Gastrocnemius medialis (tissue), 4 donors: Measurements from ENCODE around the gene DNAH17. TPM values are rescaled to one million over a fixed set of nuclear protein-coding genes. Genes with fewer than 3 reads are reported as not detected.

Experiments
- ATAC-seq, 2 donors: fragments of 150-250 bp; one replicate each; pipeline ENCODE4 v1.9.1; 2016
- DNase-seq, 2 donors: peaks; one replicate each; pipeline ENCODE4 v3.0.0-alpha.2; 2019
- H3K27ac ChIP-seq, 4 donors: fragments of 200-600 bp; sonication (generic); 1 replicate in 1 of 4; 2 replicates in 3 of 4; pipeline ENCODE4 v1.5.1; 2016 to 2018; ENCODE audit warnings: mild to moderate bottlenecking in 2 of 4, moderate library complexity in 1 of 4
- H3K27me3 ChIP-seq, 3 donors: fragments of 200-600 bp; sonication (generic) in 2 of 3; 1 replicate in 1 of 3; 2 replicates in 2 of 3; pipeline versions ENCODE4 v1.5.1 to v1.6.0; 2016 to 2019; ENCODE audit warnings: mild to moderate bottlenecking in 1 of 3, moderate library complexity in 1 of 3
- H3K36me3 ChIP-seq, 2 donors: fragments of 200-600 bp; sonication (generic) in 1 of 2; one replicate each; pipeline ENCODE4 v1.5.1; 2017 to 2018
- H3K4me1 ChIP-seq, 2 donors: fragments of 200-600 bp; sonication (generic) in 1 of 2; one replicate each; pipeline ENCODE4 v1.5.1; 2016 to 2017; ENCODE audit warnings: mild to moderate bottlenecking in 2 of 2
- H3K4me3 ChIP-seq, 4 donors: fragments of 200-600 bp; sonication (generic) in 3 of 4; 1 replicate in 1 of 4; 2 replicates in 3 of 4; pipeline ENCODE4 v1.5.1; 2016 to 2019; ENCODE audit warnings: mild to moderate bottlenecking in 2 of 4
- H3K9me3 ChIP-seq, 3 donors: fragments of 200-600 bp; sonication (generic) in 2 of 3; 1 replicate in 1 of 3; 2 replicates in 2 of 3; pipeline ENCODE4 v1.5.1; 2016 to 2019
- CTCF ChIP-seq, 5 experiments: fragments of 450-650 bp in 3 of 5; fragments of 200-600 bp in 2 of 5; sonication (generic) in 2 of 5; IDR thresholded peaks in 4 of 5; conservative IDR thresholded peaks in 1 of 5; 1 replicate in 4 of 5; 2 replicates in 1 of 5; pipeline ENCODE4 v1.5.1; 2016 to 2019; ENCODE audit warnings: antibody characterized with exemption in 5 of 5, mild to moderate bottlenecking in 3 of 5, moderate library complexity in 3 of 5
- POLR2A ChIP-seq, 2 donors: fragments of 450-650 bp; IDR thresholded peaks; one replicate each; pipeline ENCODE4 v1.6.1; 2017; ENCODE audit warnings: antibody characterized with exemption in 2 of 2, mild to moderate bottlenecking in 2 of 2, moderate library complexity in 2 of 2
- in situ Hi-C, 4 donors: fragments of 200-750 bp; cut with MboI; loops; one replicate each; pipeline versions ENCODE4 v1.15.0 to v1.8.0; 2017; ENCODE audit warnings: low sequenced_read_pairs in 4 of 4
- intact Hi-C: fragments of 100-400 bp; cut with DNase I; formaldehyde crosslinking; loops from one replicate; pipeline ENCODE4 v1.15.1; 2023; ENCODE audit warnings: low total_unique reads
- total RNA-seq, 4 donors: library from RNA; depleted of rRNA; stranded (reverse); fragments of >200 nt; gene quantifications; one replicate each; pipeline versions ENCODE4 v1.1.0 to v1.2.3, GENCODE V29; 2016

DNAH17 gene
- total RNA-seq, 4 donors from 2014 or later = 0.56 TPM; not detected in 3

GRCh38 chr17:78380370-78380769 lies 196.8 kb downstream of the DNAH17 start:
- H3K27ac ChIP-seq = peak overlapping the region; percentile 39 to 87 (median 77)
- DNase-seq (no peak), ATAC-seq (no peak)
- in situ Hi-C loops (no loop called here), intact Hi-C loops (no loop called here)
- peaks cover 0 to 3% of the 10 kb centered on the region in 2 donors for H3K36me3 ChIP-seq
- TF ChIP-seq POLR2A (IDR thresholded peaks at IDR 0.05) (no peak), CTCF (IDR thresholded peaks at IDR 0.05 in 4 of 5, conservative IDR thresholded peaks at IDR 0.05 in 1 of 5) (no peak)
- no peaks in the 10 kb centered on the region for H3K27me3 ChIP-seq
- H3K9me3 ChIP-seq = no peaks in the 10 kb centered on the region
- peaks cover 54 to 60% of the 10 kb centered on the region in 2 donors for H3K4me1 ChIP-seq
- H3K4me3 ChIP-seq = no peak overlapping the region

GRCh38 chr17:78379131-78379491 lies 198.1 kb downstream of the DNAH17 start:
- peaks cover 42 to 48% of the 10 kb centered on the region in 2 donors for H3K4me1 ChIP-seq
- TF ChIP-seq CTCF (IDR thresholded peaks at IDR 0.05 in 4 of 5, conservative IDR thresholded peaks at IDR 0.05 in 1 of 5) (no peak), POLR2A (IDR thresholded peaks at IDR 0.05) (no peak)
- no peaks in the 10 kb centered on the region for H3K9me3 ChIP-seq
- peaks cover 0 to 3% of the 10 kb centered on the region in 2 donors for H3K36me3 ChIP-seq
- intact Hi-C loops (loop anchor here (2.0 kb wide), 1 partner anchor 36 kb away; no protein-coding TSS in a partner anchor), in situ Hi-C loops (loop anchor here in 1 of 4 donors (10.0 kb wide), 1 partner anchor 46 kb away; no protein-coding TSS in a partner anchor)
- H3K27ac ChIP-seq = peak overlapping the region; percentile 84 to 91 (median 86)
- no peaks in the 10 kb centered on the region for H3K27me3 ChIP-seq
- DNase-seq (no peak), ATAC-seq (peak in 1 of 2 donors; percentile 23)
- H3K4me3 ChIP-seq = peak overlapping the region; percentile 74 to 99 (median 96)

- in situ Hi-C loops = loop anchor here in 1 of 4 donors (10.0 kb wide), 1 partner anchor 46 kb away; no protein-coding TSS in a partner anchor
- intact Hi-C loops = loop anchor here (2.0 kb wide), 1 partner anchor 36 kb away; no protein-coding TSS in a partner anchor
- peaks cover 36 to 42% of the 10 kb centered on the region in 2 donors for H3K4me1 ChIP-seq
These were observed 198.7 kb downstream of the DNAH17 start, which contains the start of gene PGS1 for GRCh38 chr17:78378225-78379130. TSS of gene PGS1 (plus strand) at chr17:78378649. CDS start at chr17:78378666, 17 bp downstream.

GRCh38 chr17:78377858-78378224 lies 199.4 kb downstream of the DNAH17 start:
- intact Hi-C loops (loop anchor here (2.0 kb wide), 1 partner anchor 37 kb away; no protein-coding TSS in a partner anchor), in situ Hi-C loops (loop anchor here in 1 of 4 donors (10.0 kb wide), 1 partner anchor 47 kb away; no protein-coding TSS in a partner anchor)
- no peak for DNase-seq
- peaks cover 29 to 37% of the 10 kb centered on the region in 2 donors for H3K4me1 ChIP-seq
- no peaks in the 10 kb centered on the region for H3K27me3 ChIP-seq
- TF ChIP-seq POLR2A (IDR thresholded peaks at IDR 0.05) (no peak), CTCF (IDR thresholded peaks at IDR 0.05 in 4 of 5, conservative IDR thresholded peaks at IDR 0.05 in 1 of 5) (no peak)
- H3K9me3 ChIP-seq = no peaks in the 10 kb centered on the region
- peak overlapping the region; percentile 74 to 99 (median 96) for H3K4me3 ChIP-seq
- peaks cover 0 to 3% of the 10 kb centered on the region in 2 donors for H3K36me3 ChIP-seq
- peak overlapping the region; percentile 84 to 91 (median 86) for H3K27ac ChIP-seq
- no peak for ATAC-seq

More at GRCh38 chr17:78378225-78379130, 198.7 kb downstream of the DNAH17 start, which contains the start of gene PGS1:
- peak within 1 kb of the TSS; percentile 74 to 99 (median 96) for H3K4me3 ChIP-seq
- peaks cover 0 to 3% of the 10 kb centered on the region in 2 donors for H3K36me3 ChIP-seq
- ATAC-seq = peak; percentile 75 to 80
- peak in 1 of 5 experiments; percentile 20 for TF ChIP-seq CTCF (IDR thresholded peaks at IDR 0.05 in 4 of 5, conservative IDR thresholded peaks at IDR 0.05 in 1 of 5)
- TF ChIP-seq POLR2A (IDR thresholded peaks at IDR 0.05) = peak; percentile 93 to 96
- H3K27ac ChIP-seq = peak within 1 kb of the TSS; percentile 84 to 91 (median 86)
- peak; percentile 55 to 64 for DNase-seq
- no peaks in the 10 kb centered on the region for H3K9me3 ChIP-seq
- H3K27me3 ChIP-seq = no peaks in the 10 kb centered on the region
